H1 (cell line): Measurements from ENCODE around the gene AGPAT3. TPM values are rescaled to one million over a fixed set of nuclear protein-coding genes. Genes with fewer than 3 reads are reported as not detected.

Experiments used
- BRCA1 ChIP-seq: IDR thresholded peaks from 2 replicates; pipeline ENCODE4 v1.6.1; 2012; ENCODE audit warnings: low read depth, low read length, improper control_type of control experiment
- HDAC2 ChIP-seq, 2 experiments: fragments of 300-600 bp in 1 of 2; sonication (generic) in 1 of 2; IDR thresholded peaks; 2 replicates each; pipeline ENCODE4 v1.6.1; 2011 to 2012; ENCODE audit warnings: low read depth in 2 of 2, low read length in 2 of 2, mild to moderate bottlenecking in 2 of 2, moderate library complexity in 2 of 2, borderline replicate concordance in 1 of 2, inconsistent platforms in 1 of 2
- POLR2A ChIP-seq, 2 experiments: IDR thresholded peaks; 1 replicate in 1 of 2; 2 replicates in 1 of 2; pipeline ENCODE4 v1.6.1; 2011; ENCODE audit warnings: low read depth in 2 of 2, low read length in 2 of 2, mild to moderate bottlenecking in 2 of 2; ENCODE audit errors: control extremely low read depth in 1 of 2
- RAD21 ChIP-seq, 2 experiments: IDR thresholded peaks in 1 of 2; conservative IDR thresholded peaks in 1 of 2; 2 replicates each; pipeline ENCODE4 v1.6.1; 2011; ENCODE audit warnings: low read depth in 2 of 2, low read length in 2 of 2, improper control_type of control experiment in 1 of 2, inconsistent platforms in 1 of 2, mild to moderate bottlenecking in 1 of 2, moderate library complexity in 1 of 2
- RFX5 ChIP-seq: IDR thresholded peaks from 2 replicates; pipeline ENCODE4 v1.6.1; 2011; ENCODE audit warnings: low read depth, low read length, improper control_type of control experiment, borderline replicate concordance
- SAP30 ChIP-seq: fragments of 300-600 bp; sonication (generic); IDR thresholded peaks from 2 replicates; pipeline ENCODE4 v1.7.1; 2012; ENCODE audit warnings: low read length, moderate library complexity, mild to moderate bottlenecking, inconsistent platforms; ENCODE audit not compliant: insufficient read depth, insufficient replicate concordance
- polyA plus RNA-seq, 7 experiments: library from polyadenylated mRNA; depleted of rRNA in 3 of 7; stranded (reverse) in 5 of 7; unstranded in 2 of 7; fragments of >200 nt in 5 of 7; fragments of 200-250 nt in 2 of 7; gene quantifications; 1 replicate in 5 of 7; 2 replicates in 1 of 7; 4 replicates in 1 of 7; pipeline versions ENCODE4 v1.2.1 to v1.2.3, GENCODE V29; 2011 to 2013; ENCODE audit warnings: missing spikeins in 2 of 7, mixed read lengths in 2 of 7
- total RNA-seq: library from RNA; stranded (reverse); fragmentation: NEBNext Ultra II Directional; extraction: Animal tissue kit (Norgen Biotek cat#: 25700); gene quantifications from 2 replicates; pipeline ENCODE4 v1.2.1, GENCODE V29; 2021
- TF ChIP-seq, protein P1 (sequence below): IDR thresholded peaks from 2 replicates; pipeline ENCODE4 v1.6.1; 2012; ENCODE audit warnings: inconsistent platforms

Gene AGPAT3
- total and polyA plus RNA-seq, 2 of the 8 experiments (the other 6 are each of a cell fraction or from before 2014, with no cell fraction given) = 5.8 to 7.3 TPM

DNA sequence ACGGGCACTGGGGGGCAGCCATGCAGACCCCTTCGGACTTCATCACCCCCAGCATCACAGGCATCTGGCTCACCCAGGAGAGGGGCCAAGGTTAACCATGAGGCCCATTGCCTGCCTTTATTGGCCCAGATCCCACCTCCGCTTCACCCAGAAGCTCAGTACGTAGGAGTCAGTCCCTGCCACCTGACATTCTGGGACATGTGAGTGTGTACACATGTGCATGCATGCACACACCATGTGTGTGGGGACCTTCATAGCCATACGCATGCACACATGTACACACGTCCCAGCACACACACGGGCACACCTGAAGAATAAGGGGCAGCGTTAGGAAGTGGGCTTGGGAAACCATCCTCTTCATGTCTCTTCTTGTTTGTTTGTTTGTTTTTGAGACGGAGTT is 123.0 kb downstream of the AGPAT3 start (continued):
- TF ChIP-seq RAD21 (IDR thresholded peaks at IDR 0.05 in 1 of 2, conservative IDR thresholded peaks at IDR 0.05 in 1 of 2; ENCODE audit: low read depth in 2 of 2, low read length in 2 of 2) (no peak), POLR2A (IDR thresholded peaks at IDR 0.05; ENCODE audit: control extremely low read depth in 1 of 2, low read depth in 2 of 2, low read length in 2 of 2) (no peak), BRCA1 (no peak), RFX5 (no peak), SAP30 (no peak), HDAC2 (IDR thresholded peaks at IDR 0.05; ENCODE audit: borderline replicate concordance in 1 of 2, low read depth in 2 of 2, low read length in 2 of 2) (no peak)
- TF ChIP-seq, protein P1, sequence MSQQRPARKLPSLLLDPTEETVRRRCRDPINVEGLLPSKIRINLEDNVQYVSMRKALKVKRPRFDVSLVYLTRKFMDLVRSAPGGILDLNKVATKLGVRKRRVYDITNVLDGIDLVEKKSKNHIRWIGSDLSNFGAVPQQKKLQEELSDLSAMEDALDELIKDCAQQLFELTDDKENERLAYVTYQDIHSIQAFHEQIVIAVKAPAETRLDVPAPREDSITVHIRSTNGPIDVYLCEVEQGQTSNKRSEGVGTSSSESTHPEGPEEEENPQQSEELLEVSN = no peak
